ENCODE measurements around the gene CCL4.
"Not testable (repeated sequence)": the region's sequence is repeated elsewhere in the genome, so short reads cannot be mapped to it uniquely, and the experiment has no call there.

Gene CCL4

DNA sequence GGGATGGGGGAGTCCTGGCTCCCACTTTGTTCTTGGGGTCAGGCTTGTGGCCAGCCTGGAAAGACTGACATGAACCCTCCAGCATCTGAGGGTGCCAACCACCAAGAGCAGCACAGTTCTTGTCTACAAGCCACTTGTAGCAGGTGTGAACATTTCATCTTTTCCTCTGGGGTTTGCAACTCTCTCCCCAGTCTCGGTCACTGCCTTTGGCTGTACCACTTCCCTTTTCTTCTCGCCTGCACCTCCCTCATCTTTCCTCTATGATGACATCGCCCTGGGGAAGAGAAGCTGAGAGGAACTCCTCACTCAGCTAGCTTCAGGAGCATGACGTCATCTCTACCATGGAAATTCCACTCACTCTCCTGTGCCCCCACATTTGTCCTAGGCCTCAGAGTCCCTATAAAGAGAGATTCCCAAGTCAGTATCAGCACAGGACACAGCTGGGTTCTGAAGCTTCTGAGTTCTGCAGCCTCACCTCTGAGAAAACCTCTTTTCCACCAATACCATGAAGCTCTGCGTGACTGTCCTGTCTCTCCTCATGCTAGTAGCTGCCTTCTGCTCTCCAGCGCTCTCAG is at the start of gene CCL4:
CCL4 (plus strand) TSS at position 427 of the 575 bp plus-strand sequence; CDS start at position 506, 79 bp downstream.
- not testable (repeated sequence) for DNase-seq (ENCODE audit: low read depth in 2 of 2)

GRCh38 chr17:36055171-36055570 is 48.5 kb upstream of the CCL4 start:
- no peak for DNase-seq (ENCODE audit: low read depth in 2 of 2)

DNA sequence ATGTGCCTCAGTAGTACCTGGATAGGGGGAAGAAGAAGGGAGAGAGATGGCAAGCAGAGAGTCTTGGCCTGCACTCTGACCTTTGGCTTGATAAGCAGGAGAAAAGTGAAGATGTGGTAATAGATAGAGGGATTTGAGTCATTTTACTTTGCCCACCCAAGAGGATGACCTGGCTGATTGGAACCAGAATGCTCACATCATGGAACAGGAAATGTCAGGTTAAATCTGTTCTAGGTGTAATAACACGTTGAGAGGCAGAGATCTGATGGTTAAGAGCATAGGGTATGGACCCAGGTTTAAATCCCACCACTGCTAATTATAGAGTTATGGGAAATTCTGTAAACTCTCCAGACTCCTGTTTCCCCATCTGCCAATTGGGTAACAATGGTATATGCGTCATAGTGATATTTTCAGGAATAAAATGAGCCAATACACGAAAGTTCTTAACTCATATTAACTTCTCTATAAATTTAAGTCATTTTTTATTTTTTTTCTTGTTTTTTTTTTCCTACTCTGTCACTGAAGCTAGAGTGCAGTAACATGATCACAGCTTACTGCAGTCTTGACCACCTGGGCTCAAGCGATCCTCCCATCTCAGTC is 47.6 kb upstream of the CCL4 start:
- no peak for DNase-seq (ENCODE audit: low read depth in 2 of 2)

GRCh38 chr17:36057911-36058310 is 45.7 kb upstream of the CCL4 start:
- DNase-seq (ENCODE audit: low read depth in 2 of 2), result no peak

- DNase-seq (ENCODE audit: low read depth in 2 of 2), result no peak
Measured at GRCh38 chr17:36059406-36059805, 44.2 kb upstream of the CCL4 start.

DNA sequence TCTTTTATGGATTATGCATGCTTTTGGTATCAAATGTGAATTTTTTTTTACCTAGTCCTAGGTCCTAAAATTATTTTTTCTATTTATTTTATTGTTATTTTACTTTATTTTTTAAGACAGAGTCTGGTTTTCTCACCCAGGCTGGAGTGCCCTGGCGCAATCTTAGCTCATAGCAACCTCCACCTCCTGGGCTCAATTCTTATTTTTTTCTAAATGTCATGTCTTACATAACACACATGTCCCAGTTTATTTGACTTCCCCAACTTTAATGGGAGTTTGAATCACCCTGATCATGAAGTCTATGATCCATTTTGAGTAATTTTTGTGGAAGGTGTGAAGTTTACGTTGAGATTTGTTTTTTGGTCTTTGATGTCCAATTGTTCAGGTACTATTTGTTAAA is 42.8 kb upstream of the CCL4 start:
- DNase-seq (ENCODE audit: low read depth in 2 of 2), result no peak

DNA sequence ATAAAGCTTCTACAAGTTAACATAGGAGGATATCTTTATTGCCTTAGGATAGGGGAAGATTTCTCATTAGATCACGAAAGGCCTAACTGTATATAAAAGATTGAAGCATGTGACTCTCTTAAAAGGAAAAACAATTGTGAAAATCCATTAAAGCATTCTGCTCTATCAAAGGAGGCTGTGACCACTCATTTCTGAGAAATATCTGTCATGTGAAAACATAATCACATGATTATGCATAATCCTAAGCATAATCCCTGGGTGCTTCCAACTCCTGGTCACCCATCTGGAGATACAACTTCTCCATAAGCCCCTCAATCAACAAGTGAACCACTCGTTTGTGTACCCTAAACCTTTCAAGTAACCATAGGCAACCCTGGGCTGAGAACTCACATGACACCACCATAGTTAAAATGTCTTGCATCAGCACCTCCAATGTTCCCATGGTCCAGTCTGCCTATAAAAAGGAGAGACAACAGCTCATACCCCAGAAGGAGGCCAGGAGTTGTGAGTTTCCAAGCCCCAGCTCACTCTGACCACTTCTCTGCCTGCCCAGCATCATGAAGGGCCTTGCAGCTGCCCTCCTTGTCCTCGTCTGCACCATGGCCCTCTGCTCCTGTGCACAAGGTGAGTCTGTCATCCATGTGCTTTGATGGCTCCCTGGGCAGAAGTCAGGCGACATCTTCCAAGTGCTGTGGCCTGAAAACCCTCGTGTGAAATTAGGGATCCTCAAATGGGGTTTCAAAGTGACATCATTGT is 39.7 kb upstream of the CCL4 start, which contains the start of gene CCL18:
CCL18 (plus strand) TSS at position 487 of the 756 bp plus-strand sequence; CDS start at position 558, 71 bp downstream.
- no peak for DNase-seq (ENCODE audit: low read depth in 2 of 2)

- no peak for DNase-seq (ENCODE audit: low read depth in 2 of 2)
Measured at GRCh38 chr17:36066365-36066985, 37.2 kb upstream of the CCL4 start.

GRCh38 chr17:36068524-36068923 is 35.1 kb upstream of the CCL4 start:
- no peak for DNase-seq (ENCODE audit: low read depth in 2 of 2)

DNA sequence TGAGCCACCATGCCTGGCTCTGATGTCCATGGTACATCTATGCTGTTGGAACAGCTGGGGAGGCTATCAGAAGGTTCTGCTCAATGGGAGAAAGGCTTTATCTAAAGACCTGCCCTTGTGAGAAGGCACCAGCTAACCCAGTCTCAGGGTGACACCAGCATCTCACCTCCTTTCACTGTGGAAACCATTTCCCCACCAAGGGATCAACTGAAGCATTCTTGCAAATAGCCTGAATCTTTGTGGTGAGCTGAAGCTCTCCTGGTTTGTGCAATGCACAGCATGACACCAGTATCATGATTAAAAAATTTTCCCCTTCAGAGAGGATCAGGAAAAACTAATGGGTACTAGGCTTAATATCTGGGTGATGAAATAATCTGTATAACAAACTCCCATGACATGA is 34.5 kb upstream of the CCL4 start:
- DNase-seq (ENCODE audit: low read depth in 2 of 2), result no peak

- no peak for DNase-seq (ENCODE audit: low read depth in 2 of 2)
Measured at GRCh38 chr17:36070427-36070826, 33.2 kb upstream of the CCL4 start.

- DNase-seq (ENCODE audit: low read depth in 2 of 2), result no peak
Measured at GRCh38 chr17:36071751-36072150, 31.9 kb upstream of the CCL4 start.

- no peak for DNase-seq (ENCODE audit: low read depth in 2 of 2)
Measured at GRCh38 chr17:36072431-36073121, 31.1 kb upstream of the CCL4 start.

DNA sequence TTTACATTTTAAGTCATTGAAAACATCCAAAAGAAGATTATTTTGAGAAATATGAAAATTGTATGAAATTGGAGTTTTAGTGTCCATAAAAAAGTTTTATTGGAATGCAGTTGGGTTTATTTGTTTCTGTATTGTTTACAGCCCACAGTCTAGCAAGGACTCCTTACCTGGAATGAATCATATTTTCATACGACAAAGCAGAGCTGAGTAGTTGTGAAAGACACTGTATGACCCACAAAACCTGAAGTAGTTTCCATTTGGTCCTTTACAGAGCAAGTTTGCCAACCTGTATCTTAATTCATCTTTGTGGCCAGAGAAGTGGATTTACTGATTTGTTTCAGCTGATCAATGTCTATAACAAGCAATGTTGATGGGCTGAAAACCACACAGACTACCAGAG is 29.3 kb upstream of the CCL4 start:
- DNase-seq (ENCODE audit: low read depth in 2 of 2), result no peak

GRCh38 chr17:36081681-36082471 is 21.8 kb upstream of the CCL4 start:
- DNase-seq (ENCODE audit: low read depth in 2 of 2), result not testable (repeated sequence)

DNA sequence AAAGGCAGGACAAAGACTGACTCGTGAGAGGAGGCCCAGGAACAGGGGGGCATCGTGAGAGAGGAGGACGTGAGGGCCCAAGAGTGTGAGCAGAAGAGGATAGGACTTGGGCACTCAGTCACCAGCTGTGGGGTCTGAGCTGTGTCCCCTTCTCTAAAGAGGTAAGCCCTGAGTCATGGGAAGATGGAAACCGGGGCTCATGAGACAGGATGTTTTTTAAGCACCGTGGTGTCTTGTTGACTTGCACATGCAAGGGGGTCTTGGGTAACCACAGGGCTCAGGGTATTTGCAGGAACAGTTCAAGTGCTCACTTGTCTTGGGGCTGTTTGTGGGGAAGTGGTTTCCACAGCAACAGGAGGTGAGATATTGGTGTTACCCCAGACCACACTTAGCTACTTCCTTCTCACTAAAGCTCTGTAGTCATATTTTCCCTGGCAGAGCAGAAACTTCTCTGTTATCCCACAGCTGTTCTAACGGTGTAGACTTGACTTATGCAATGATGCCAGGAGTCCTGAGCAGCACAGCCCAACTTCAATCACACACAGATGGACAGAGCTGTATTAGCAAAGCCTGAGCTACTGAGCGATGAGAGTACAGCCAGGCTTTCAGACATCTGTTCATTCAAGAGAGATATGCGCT is 21.0 kb upstream of the CCL4 start:
- DNase-seq (ENCODE audit: low read depth in 2 of 2), result not testable (repeated sequence)

DNA sequence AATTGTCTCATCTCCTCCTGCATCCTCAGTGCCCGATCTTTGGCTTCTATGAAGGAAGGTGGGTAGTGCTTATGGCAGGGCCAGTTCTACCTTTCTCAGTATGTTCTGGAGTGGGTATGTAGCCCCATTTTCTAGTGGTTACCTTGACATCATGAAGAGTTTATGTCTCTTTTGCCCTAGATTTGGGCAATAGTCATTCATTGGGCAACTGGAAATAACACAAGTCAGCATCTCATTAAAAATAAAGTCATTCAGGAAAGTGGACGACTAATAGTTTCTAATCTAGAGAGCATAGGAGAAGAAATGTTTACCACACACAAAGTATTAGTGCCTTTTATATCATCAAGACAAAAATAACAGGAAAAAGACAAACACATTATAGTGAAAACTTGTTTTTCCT is 19.9 kb upstream of the CCL4 start:
- not testable (repeated sequence) for DNase-seq (ENCODE audit: low read depth in 2 of 2)

GRCh38 chr17:36085765-36086164 is 17.9 kb upstream of the CCL4 start:
- DNase-seq (ENCODE audit: low read depth in 2 of 2), result no peak

- DNase-seq (ENCODE audit: low read depth in 2 of 2), result no peak
Measured at GRCh38 chr17:36086791-36087190, 16.8 kb upstream of the CCL4 start.

GRCh38 chr17:36087471-36087870 is 16.2 kb upstream of the CCL4 start:
- not testable (repeated sequence) for DNase-seq (ENCODE audit: low read depth in 2 of 2)

Measured in fibroblast of skin of left biceps (primary cell).